SK-N-SH (cell line): Measurements from ENCODE around the gene GADL1. TPM values are rescaled to one million over a fixed set of nuclear protein-coding genes. Genes with fewer than 3 reads are reported as not detected.

Experiments
- CTCF ChIA-PET: fragments of 300-600, 350-600 bp; formaldehyde crosslinking; extraction: SDS; loops from one replicate; lab custom pipeline; 2021; lab: Yijun Ruan, JAX
- POLR2A ChIA-PET: fragments of 350-600 bp; sonication (Branson Sonifier 250); formaldehyde crosslinking; extraction: SDS; loops from one replicate; lab custom pipeline; 2020; ENCODE audit warnings: antibody characterized with exemption, inconsistent platforms; lab: Yijun Ruan, JAX
- DNase-seq: peaks from one replicate; pipeline ENCODE4 v3.0.0; 2012
- H2AFZ ChIP-seq: fragments of 200-600 bp; sonication (generic); 2 replicates; pipeline ENCODE4 v1.8.1; 2016; ENCODE audit warnings: antibody characterized with exemption, mild to moderate bottlenecking, low read depth
- H3F3A ChIP-seq: fragments of 200-600 bp; sonication (generic); replicated peaks from 2 replicates; pipeline ENCODE3; 2016; ENCODE audit warnings: antibody characterized with exemption, mild to moderate bottlenecking; ENCODE audit not compliant: insufficient read depth
- H3K27ac ChIP-seq, 2 experiments: fragments of 200-500 bp in 1 of 2; fragments of 200-600 bp in 1 of 2; sonication (Bioruptor generic) in 1 of 2; sonication (generic), shearing (Covaris generic) in 1 of 2; 2 replicates each; pipeline versions ENCODE4 v1.5.1 to v1.6.1; 2014 to 2016; ENCODE audit warnings: low read depth in 2 of 2, inconsistent platforms in 1 of 2, low read length in 1 of 2, mild to moderate bottlenecking in 1 of 2, mixed read lengths in 1 of 2
- H3K27me3 ChIP-seq: fragments of 200-600 bp; sonication (generic), shearing (Covaris generic); 2 replicates; pipeline ENCODE4 v1.6.1; 2016; ENCODE audit warnings: mixed run types; ENCODE audit not compliant: insufficient read depth
- H3K36me3 ChIP-seq, 2 experiments: fragments of 200-500 bp in 1 of 2; fragments of 200-600 bp in 1 of 2; sonication (Bioruptor generic) in 1 of 2; sonication (generic) in 1 of 2; replicated peaks in 1 of 2; 2 replicates each; pipeline versions ENCODE3 to v1.5.1; 2014 to 2016; ENCODE audit warnings: low read length in 1 of 2, mild to moderate bottlenecking in 1 of 2; ENCODE audit not compliant: insufficient read depth in 2 of 2, control insufficient read depth in 1 of 2
- H3K4me1 ChIP-seq, 2 experiments: fragments of 200-500 bp in 1 of 2; fragments of 200-600 bp in 1 of 2; sonication (Bioruptor generic) in 1 of 2; sonication (generic), shearing (Covaris generic) in 1 of 2; 2 replicates each; pipeline versions ENCODE4 v1.5.1 to v1.6.1; 2014 to 2016; ENCODE audit warnings: low read depth in 1 of 2, low read length in 1 of 2, mixed run types in 1 of 2; ENCODE audit not compliant: insufficient read depth in 2 of 2, control insufficient read depth in 1 of 2
- H3K4me2 ChIP-seq: fragments of 200-600 bp; sonication (generic), shearing (Covaris generic); 2 replicates; pipeline ENCODE4 v1.6.1; 2017; ENCODE audit warnings: mixed run types
- H3K4me3 ChIP-seq, 2 experiments: fragments of 200-500 bp in 1 of 2; fragments of 200-600 bp in 1 of 2; sonication (Bioruptor generic) in 1 of 2; sonication (generic), shearing (Covaris generic) in 1 of 2; 2 replicates each; pipeline versions ENCODE4 v1.5.1 to v1.8.1; 2014 to 2016; ENCODE audit warnings: low read depth in 2 of 2, inconsistent platforms in 1 of 2, low read length in 1 of 2, mild to moderate bottlenecking in 1 of 2, mixed read lengths in 1 of 2, moderate library complexity in 1 of 2
- H3K79me2 ChIP-seq: fragments of 200-600 bp; sonication (generic); 2 replicates; pipeline ENCODE4 v1.8.1; 2017; ENCODE audit warnings: mild to moderate bottlenecking; ENCODE audit not compliant: insufficient read depth
- H3K9ac ChIP-seq: fragments of 200-600 bp; sonication (generic); 2 replicates; pipeline ENCODE4 v1.6.1; 2017; ENCODE audit warnings: mixed run types
- H3K9me2 ChIP-seq: fragments of 200-600 bp; sonication (generic); 2 replicates; pipeline ENCODE4 v1.6.1; 2017; ENCODE audit warnings: mixed run types
- H3K9me3 ChIP-seq: fragments of 200-600 bp; sonication (generic); 2 replicates; pipeline ENCODE4 v1.6.1; 2017; ENCODE audit warnings: mixed run types, mild to moderate bottlenecking, moderate library complexity
- H4K20me1 ChIP-seq: fragments of 200-600 bp; sonication (generic); 2 replicates; pipeline ENCODE4 v1.6.1; 2017; ENCODE audit warnings: mild to moderate bottlenecking, mixed run types; ENCODE audit not compliant: insufficient read depth
- CHD2 ChIP-seq: fragments of 150-350 bp; IDR thresholded peaks from 2 replicates; pipeline ENCODE4 v1.6.1; 2018; ENCODE audit warnings: low read length; ENCODE audit not compliant: partially characterized antibody
- ELF1 ChIP-seq: IDR thresholded peaks from 2 replicates; pipeline ENCODE4 v1.4.0; 2012
- FOSL2 ChIP-seq: IDR thresholded peaks from 2 replicates; pipeline ENCODE4 v1.4.0; 2012; ENCODE audit warnings: low read depth, mild to moderate bottlenecking, moderate library complexity, borderline replicate concordance
- FOXM1 ChIP-seq: IDR thresholded peaks from 2 replicates; pipeline ENCODE4 v1.4.0; 2012; ENCODE audit warnings: low read depth, mild to moderate bottlenecking
- GABPA ChIP-seq: IDR thresholded peaks from 2 replicates; pipeline ENCODE4 v1.4.0; 2012; ENCODE audit warnings: low read depth, mild to moderate bottlenecking
- IRF3 ChIP-seq: fragments of 150-350 bp; IDR thresholded peaks from 2 replicates; pipeline ENCODE4 v1.6.1; 2016; ENCODE audit warnings: mild to moderate bottlenecking, low read depth, low read length
- JUND ChIP-seq: IDR thresholded peaks from 2 replicates; pipeline ENCODE4 v1.4.0; 2012
- MEF2A ChIP-seq: IDR thresholded peaks from 2 replicates; pipeline ENCODE4 v1.4.0; 2012; ENCODE audit warnings: low read depth, borderline replicate concordance
- MXI1 ChIP-seq: IDR thresholded peaks from 2 replicates; pipeline ENCODE4 v1.6.1; 2012; ENCODE audit warnings: mild to moderate bottlenecking, low read depth, low read length, improper control_type of control experiment
- PBX3 ChIP-seq: IDR thresholded peaks from 2 replicates; pipeline ENCODE4; 2012
- REST ChIP-seq: IDR thresholded peaks from 2 replicates; pipeline ENCODE4 v1.6.1; 2012; ENCODE audit warnings: mild to moderate bottlenecking, low read depth, low read length, moderate library complexity
- RXRA ChIP-seq: IDR thresholded peaks from 2 replicates; pipeline ENCODE4 v1.4.0; 2012; ENCODE audit warnings: low read depth, mild to moderate bottlenecking, borderline replicate concordance
- SIN3A ChIP-seq: IDR thresholded peaks from 2 replicates; pipeline ENCODE4 v1.6.1; 2012; ENCODE audit warnings: low read depth, mild to moderate bottlenecking, low read length, moderate library complexity, borderline replicate concordance
- TAF1 ChIP-seq: IDR thresholded peaks from 2 replicates; pipeline ENCODE4 v1.6.1; 2012; ENCODE audit warnings: low read depth, mild to moderate bottlenecking, low read length, moderate library complexity, borderline replicate concordance
- TCF12 ChIP-seq: IDR thresholded peaks from 2 replicates; pipeline ENCODE4 v1.4.0; 2012
- USF1 ChIP-seq: IDR thresholded peaks from 2 replicates; pipeline ENCODE4 v1.4.0; 2012; ENCODE audit warnings: low read depth, borderline replicate concordance
- YY1 ChIP-seq: IDR thresholded peaks from 2 replicates; pipeline ENCODE4 v1.4.0; 2012; ENCODE audit warnings: low read depth, mild to moderate bottlenecking
- WGBS: methylation state at CpG from one replicate; pipeline ENCODE4 v1.1.6; 2017; ENCODE audit warnings: low lambda C conversion rate; 5-methylcytosine and 5-hydroxymethylcytosine counted together
- polyA plus RNA-seq, 3 experiments: library from polyadenylated mRNA; depleted of rRNA; stranded (reverse); fragments of >200 nt; gene quantifications; 2 replicates each; pipeline ENCODE4 v1.2.3, GENCODE V29; 2012

GADL1 gene
- polyA plus RNA-seq, 1 of the 3 experiments (the other 2 are of a cell fraction): not detected

GRCh38 chr3:30685267-30685667 lies 209.2 kb downstream of the GADL1 start:
- Histone ChIP-seq H3K27me3 (no peaks in the 10 kb centered on the region), H3K4me3 (no peak overlapping the region), H3K36me3 (peaks cover 4 to 44% of the 10 kb centered on the region in 2 experiments), H3K79me2 (peaks cover 72% of the 10 kb centered on the region), H4K20me1 (no peaks in the 10 kb centered on the region), H3K9ac (no peak overlapping the region), H3K4me1 (peaks cover 40 to 76% of the 10 kb centered on the region in 2 experiments), H3K27ac (no peak overlapping the region), H3K9me2 (no peaks in the 10 kb centered on the region), H2AFZ (no peak overlapping the region), H3F3A (peaks cover 44% of the 10 kb centered on the region), H3K4me2 (no peak overlapping the region), H3K9me3 (no peaks in the 10 kb centered on the region)
- ChIA-PET CTCF (no interaction called here), POLR2A (no interaction called here)
- DNase-seq: no peak
- TF ChIP-seq GABPA (no peak), TAF1 (no peak), YY1 (no peak), USF1 (no peak), TCF12 (no peak)
- WGBS: 93% methylated on average over 2 of the region's 2 CpGs

GRCh38 chr3:30684356-30684755 lies 210.1 kb downstream of the GADL1 start:
- H3K4me1 ChIP-seq: peaks cover 31 to 67% of the 10 kb centered on the region in 2 experiments
- no peak for DNase-seq
- POLR2A ChIA-PET: no interaction called here
- no peak overlapping the region; a peak in 1 of 4 replicates for H3K27ac ChIP-seq
- H3K79me2 ChIP-seq: peaks cover 73% of the 10 kb centered on the region
- H3K9ac ChIP-seq: no peak overlapping the region
- no peak overlapping the region for H3K4me3 ChIP-seq
- 92% methylated on average over 3 of the region's 3 CpGs for WGBS
- H2AFZ ChIP-seq: no peak overlapping the region
- H3K4me2 ChIP-seq: no peak overlapping the region
- H3K9me3 ChIP-seq: no peaks in the 10 kb centered on the region
- TF ChIP-seq IRF3 (no peak), MXI1 (no peak), PBX3 (no peak), CHD2 (no peak), JUND (no peak), SIN3A (no peak), TAF1 (no peak), RXRA (no peak), FOXM1 (no peak), REST (no peak), MEF2A (no peak), GABPA (no peak), ELF1 (no peak), FOSL2 (no peak)
- H3F3A ChIP-seq: peaks cover 39% of the 10 kb centered on the region
- H3K9me2 ChIP-seq: no peaks in the 10 kb centered on the region
- peaks cover 4 to 44% of the 10 kb centered on the region in 2 experiments for H3K36me3 ChIP-seq
- no peaks in the 10 kb centered on the region for H3K27me3 ChIP-seq
- CTCF ChIA-PET: interaction anchor here (1.0 kb wide), 1 partner anchor 642 kb away, joined by 4 read pairs; no protein-coding TSS in a partner anchor
- H4K20me1 ChIP-seq: no peaks in the 10 kb centered on the region
